SK-N-SH treated with all-trans-retinoic acid at 6 μM for 48 hours (cell line): ENCODE results near the gene TMEM212.
"Not testable (repeated sequence)": the region's sequence is repeated elsewhere in the genome, so short reads cannot be mapped to it uniquely, and the experiment has no call there.

Experiments used
- ATAC-seq: fragments of 200-7000 bp; cut with Tn5 transposase; 3 replicates; pipeline ENCODE4 v1.9.1; 2020; ENCODE audit warnings: mild to moderate bottlenecking, moderate library complexity
- ARNTL ChIP-seq: fragments of 450-650 bp; formaldehyde crosslinking; IDR thresholded peaks from 2 replicates; pipeline ENCODE4 v1.5.0; 2020; ENCODE audit warnings: low read depth, mild to moderate bottlenecking, moderate library complexity, borderline replicate concordance
- BACH2 ChIP-seq: fragments of 250-450 bp; sonication (Bioruptor Pico); IDR thresholded peaks from 2 replicates; pipeline ENCODE4 v1.9.0; 2021; ENCODE audit warnings: mild to moderate bottlenecking, borderline replicate concordance
- CSDC2 ChIP-seq: fragments of 250-450 bp; sonication (Bioruptor Pico); IDR thresholded peaks from 2 replicates; pipeline ENCODE4 v1.5.0; 2020; ENCODE audit warnings: mild to moderate bottlenecking, moderate library complexity
- CSRNP3 ChIP-seq: fragments of 250-450 bp; sonication (Bioruptor Pico); IDR thresholded peaks from 2 replicates; pipeline ENCODE4 v1.5.1; 2021; ENCODE audit warnings: mild to moderate bottlenecking, moderate library complexity
- ESRRG ChIP-seq: fragments of 250-450 bp; sonication (Bioruptor Pico); IDR thresholded peaks from 2 replicates; pipeline ENCODE4 v1.6.1; 2021; ENCODE audit warnings: mild to moderate bottlenecking
- GLIS3 ChIP-seq: fragments of 250-450 bp; sonication (Bioruptor Pico); IDR thresholded peaks from 2 replicates; pipeline ENCODE4 v1.5.0; 2020; ENCODE audit warnings: mild to moderate bottlenecking, moderate library complexity
- ISL1 ChIP-seq: fragments of 250-450 bp; sonication (Bioruptor Pico); IDR thresholded peaks from 2 replicates; pipeline ENCODE4 v2.1.2; 2022; ENCODE audit warnings: mild to moderate bottlenecking, moderate library complexity
- PATZ1 ChIP-seq: fragments of 250-450 bp; sonication (Bioruptor Pico); IDR thresholded peaks from 2 replicates; pipeline ENCODE4 v1.8.0; 2020; ENCODE audit warnings: mild to moderate bottlenecking, moderate library complexity, borderline replicate concordance
- POU6F1 ChIP-seq: fragments of 250-450 bp; sonication (Bioruptor Pico); IDR thresholded peaks from 2 replicates; pipeline ENCODE4 v1.8.0; 2021; ENCODE audit warnings: low read depth, mild to moderate bottlenecking, moderate library complexity, borderline replicate concordance
- PPARA ChIP-seq: fragments of 250-450 bp; sonication (Bioruptor Pico); IDR thresholded peaks from 2 replicates; pipeline ENCODE4 v1.5.0; 2020; ENCODE audit warnings: mild to moderate bottlenecking, borderline replicate concordance
- RARB ChIP-seq: fragments of 250-450 bp; sonication (Bioruptor Pico); IDR thresholded peaks from 2 replicates; pipeline ENCODE4 v1.8.0; 2021; ENCODE audit warnings: mild to moderate bottlenecking, moderate library complexity
- TOX ChIP-seq: fragments of 250-450 bp; sonication (Bioruptor Pico); IDR thresholded peaks from 2 replicates; pipeline ENCODE4 v1.8.0; 2021; ENCODE audit warnings: mild to moderate bottlenecking, moderate library complexity, borderline replicate concordance
- TSHZ2 ChIP-seq: fragments of 250-450 bp; sonication (Bioruptor Pico); IDR thresholded peaks from 2 replicates; pipeline ENCODE4 v1.5.0; 2020; ENCODE audit warnings: mild to moderate bottlenecking, moderate library complexity
- ZC3H10 ChIP-seq: fragments of 250-450 bp; sonication (Bioruptor Pico); IDR thresholded peaks from 2 replicates; pipeline ENCODE4 v1.5.1; 2021; ENCODE audit warnings: mild to moderate bottlenecking, moderate library complexity
- ZFP3 ChIP-seq: fragments of 250-450 bp; sonication (Bioruptor Pico); IDR thresholded peaks from 2 replicates; pipeline ENCODE4 v1.5.0; 2020; ENCODE audit warnings: mild to moderate bottlenecking, moderate library complexity
- ZFP30 ChIP-seq: fragments of 450-650 bp; formaldehyde crosslinking; IDR thresholded peaks from 2 replicates; pipeline ENCODE4 v1.5.0; 2022; ENCODE audit warnings: mild to moderate bottlenecking, moderate library complexity
- ZNF565 ChIP-seq: fragments of 450-650 bp; formaldehyde crosslinking; conservative IDR thresholded peaks from 2 replicates; pipeline ENCODE4 v1.5.0; 2020; ENCODE audit warnings: low read depth, mild to moderate bottlenecking, moderate library complexity
- ZNF70 ChIP-seq: fragments of 450-650 bp; formaldehyde crosslinking; IDR thresholded peaks from 2 replicates; pipeline ENCODE4 v1.5.0; 2020; ENCODE audit warnings: mild to moderate bottlenecking, moderate library complexity
- ZNF8 ChIP-seq: fragments of 450-650 bp; formaldehyde crosslinking; IDR thresholded peaks from 2 replicates; pipeline ENCODE4 v1.5.0; 2020; ENCODE audit warnings: mild to moderate bottlenecking, moderate library complexity

Gene TMEM212

GRCh38 chr3:171901615-171902312, 58.6 kb downstream of the TMEM212 start:
- ATAC-seq: no peak
- TF ChIP-seq ESRRG (CRISPR knock-in tag) (no peak), ZC3H10 (CRISPR knock-in tag) (no peak), CSRNP3 (no peak)

- TF ChIP-seq CSDC2 (CRISPR knock-in tag): no peak
- TF ChIP-seq ISL1 (CRISPR knock-in tag): no peak
- no peak for TF ChIP-seq ZNF8
- TF ChIP-seq ZFP3: no peak
- no peak for TF ChIP-seq ZNF565 (CRISPR knock-in tag)
- no peak for TF ChIP-seq CSRNP3
- no peak for TF ChIP-seq ESRRG (CRISPR knock-in tag)
- no peak for TF ChIP-seq BACH2 (CRISPR knock-in tag)
- TF ChIP-seq GLIS3: no peak
- no peak for TF ChIP-seq PPARA (CRISPR knock-in tag)
- TF ChIP-seq ARNTL (CRISPR knock-in tag): no peak
- no peak for TF ChIP-seq ZC3H10 (CRISPR knock-in tag)
- TF ChIP-seq ZNF70 (CRISPR knock-in tag): no peak
- TF ChIP-seq PATZ1: no peak
- no peak for TF ChIP-seq TOX (CRISPR knock-in tag)
- TF ChIP-seq ZFP30 (CRISPR knock-in tag): no peak
- no peak for TF ChIP-seq POU6F1 (CRISPR knock-in tag)
- TF ChIP-seq RARB (CRISPR knock-in tag): no peak
- no peak for TF ChIP-seq TSHZ2 (CRISPR knock-in tag)
- ATAC-seq: no peak
Observed at GRCh38 chr3:171904829-171905228, 61.7 kb downstream of the TMEM212 start.

- not testable (repeated sequence) for ATAC-seq
Observed at GRCh38 chr3:171906503-171906902, 63.4 kb downstream of the TMEM212 start.
